Endodermal cell (in vitro differentiated cells): ENCODE results near the gene ZNF141. TPM values are rescaled to one million over a fixed set of nuclear protein-coding genes. Genes with fewer than 3 reads are reported as not detected.

ENCODE experiments used
- DNase-seq: peaks from one replicate; pipeline ENCODE4 v3.0.0-alpha.2; 2017
- H3K27ac ChIP-seq: 2 replicates; pipeline ENCODE4 v1.5.1; 2013; ENCODE audit warnings: mild to moderate bottlenecking, low read depth, low read length, moderate library complexity
- H3K27me3 ChIP-seq: 2 replicates; pipeline ENCODE4 v1.6.1; 2013; ENCODE audit warnings: mild to moderate bottlenecking, low read length, moderate library complexity; ENCODE audit not compliant: insufficient read depth, control insufficient read depth, poor library complexity, severe bottlenecking
- H3K36me3 ChIP-seq: 2 replicates; pipeline ENCODE4 v1.7.0; 2013; ENCODE audit warnings: mild to moderate bottlenecking, low read length, moderate library complexity; ENCODE audit not compliant: control insufficient read depth, insufficient read depth
- H3K4me1 ChIP-seq: one replicate; pipeline ENCODE4 v1.7.0; 2013; ENCODE audit warnings: low read length; ENCODE audit not compliant: control insufficient read depth, insufficient read depth
- H3K4me3 ChIP-seq: 2 replicates; pipeline ENCODE4 v1.5.1; 2013; ENCODE audit warnings: mild to moderate bottlenecking, low read length, moderate library complexity
- H3K9ac ChIP-seq: 2 replicates; pipeline ENCODE4 v1.6.1; 2013; ENCODE audit warnings: mild to moderate bottlenecking, low read length, moderate library complexity; ENCODE audit not compliant: poor library complexity, severe bottlenecking; ENCODE audit errors: extremely low read depth
- H3K9me3 ChIP-seq: 2 replicates; pipeline ENCODE4 v1.6.1; 2013; ENCODE audit warnings: mild to moderate bottlenecking, low read length, moderate library complexity; ENCODE audit not compliant: control insufficient read depth
- H3K27ac Mint-ChIP-seq: 2 replicates; pipeline ENCODE4 v1.8.0; 2020; ENCODE audit warnings: mixed read lengths
- H3K27me3 Mint-ChIP-seq: 2 replicates; pipeline ENCODE4 v1.8.0; 2021; ENCODE audit warnings: mild to moderate bottlenecking, mixed read lengths; ENCODE audit not compliant: insufficient read depth
- H3K36me3 Mint-ChIP-seq: 2 replicates; pipeline ENCODE4 v1.8.0; 2020; ENCODE audit warnings: low read depth, mixed read lengths
- H3K4me1 Mint-ChIP-seq: 2 replicates; pipeline ENCODE4 v1.8.0; 2020; ENCODE audit warnings: mixed read lengths
- H3K4me3 Mint-ChIP-seq: 2 replicates; pipeline ENCODE4 v1.8.0; 2020; ENCODE audit warnings: mild to moderate bottlenecking, moderate library complexity, mixed read lengths
- H3K9me3 Mint-ChIP-seq: 2 replicates; pipeline ENCODE4 v1.8.0; 2020; ENCODE audit warnings: mild to moderate bottlenecking, mixed read lengths
- CTCF ChIP-seq: fragments of 200-600 bp; sonication (generic); conservative IDR thresholded peaks from 2 replicates; pipeline ENCODE4 v1.5.0; 2021; ENCODE audit warnings: antibody characterized with exemption, mild to moderate bottlenecking
- WGBS, 2 experiments: methylation state at CpG; one replicate each; pipeline versions ENCODE4 v1.1.5 to v1.1.7; 2013; ENCODE audit warnings: missing lambda C conversion rate in 2 of 2, mixed read lengths in 1 of 2; ENCODE audit not compliant: insufficient coverage in 1 of 2, insufficient read length in 1 of 2; 5-methylcytosine and 5-hydroxymethylcytosine counted together
- total RNA-seq, 2 donors: library from RNA; stranded (reverse); fragmentation: NEBNext Ultra II Directional in 1 of 2; extraction: Animal tissue kit (Norgen Biotek cat#: 25700) in 1 of 2; gene quantifications; 2 replicates in 1 of 2; 3 replicates in 1 of 2; pipeline ENCODE4 v1.2.1, GENCODE V29; 2021

ZNF141 gene
- total RNA-seq, 2 donors from 2014 or later, result 42.9 to 43.7 TPM

GRCh38 chr4:328729-329128 is 8.9 kb upstream of the ZNF141 start:
- H3K36me3 ChIP-seq, result no peaks in the 10 kb centered on the region
- WGBS, 2 experiments, result 90 to 94% methylated on average over 8 of the region's 8 CpGs
- H3K4me1 ChIP-seq, result no peaks in the 10 kb centered on the region
- Mint-ChIP-seq H3K4me3 (no peak overlapping the region), H3K36me3 (no peaks in the 10 kb centered on the region), H3K27me3 (peaks cover 1% of the 10 kb centered on the region), H3K4me1 (no peaks in the 10 kb centered on the region), H3K9me3 (peaks cover 57% of the 10 kb centered on the region), H3K27ac (no peak overlapping the region)
- TF ChIP-seq CTCF, result no peak
- H3K27ac ChIP-seq, result no peak overlapping the region
- no peak overlapping the region for H3K4me3 ChIP-seq
- no peak overlapping the region for H3K9ac ChIP-seq
- no peaks in the 10 kb centered on the region for H3K27me3 ChIP-seq
- no peak for DNase-seq
- H3K9me3 ChIP-seq, result peaks cover 27% of the 10 kb centered on the region

GRCh38 chr4:335515-335914 is 2.1 kb upstream of the ZNF141 start:
- Mint-ChIP-seq H3K27me3 (peaks cover 18% of the 10 kb centered on the region), H3K4me1 (peaks cover 9% of the 10 kb centered on the region), H3K9me3 (peaks cover 17% of the 10 kb centered on the region), H3K4me3 (peak overlapping the region; percentile 53), H3K27ac (no peak overlapping the region), H3K36me3 (peaks cover 16% of the 10 kb centered on the region)
- Histone ChIP-seq H3K4me3 (no peak overlapping the region), H3K36me3 (peaks cover 15% of the 10 kb centered on the region), H3K4me1 (no peaks in the 10 kb centered on the region), H3K9me3 (peaks cover 22% of the 10 kb centered on the region), H3K27me3 (peaks cover 13% of the 10 kb centered on the region), H3K27ac (no peak overlapping the region), H3K9ac (no peak overlapping the region)
- WGBS, 2 experiments, result 86 to 87% methylated on average over 2 of the region's 2 CpGs
- TF ChIP-seq CTCF, result no peak
- DNase-seq, result no peak

GRCh38 chr4:336099-336892 is 1.3 kb upstream of the ZNF141 start:
- Mint-ChIP-seq H3K4me1 (peaks cover 9% of the 10 kb centered on the region), H3K36me3 (peaks cover 21% of the 10 kb centered on the region), H3K27me3 (peaks cover 18% of the 10 kb centered on the region), H3K27ac (no peak overlapping the region), H3K4me3 (peak overlapping the region; percentile 97), H3K9me3 (peaks cover 17% of the 10 kb centered on the region)
- peaks cover 17% of the 10 kb centered on the region for H3K36me3 ChIP-seq
- H3K9ac ChIP-seq, result peak overlapping the region; percentile 17
- peak; percentile 71 for DNase-seq
- peaks cover 30% of the 10 kb centered on the region for H3K9me3 ChIP-seq
- peak overlapping the region; percentile 94 for H3K4me3 ChIP-seq
- TF ChIP-seq CTCF, result no peak
- H3K4me1 ChIP-seq, result no peaks in the 10 kb centered on the region
- H3K27me3 ChIP-seq, result peaks cover 13% of the 10 kb centered on the region
- no peak overlapping the region for H3K27ac ChIP-seq
- WGBS, 2 experiments, result 14 to 15% methylated on average over 32 to 71 of the region's 71 CpGs
